Epidermal melanocyte (primary cell): ENCODE measurements around the gene ABCA3.
A peak's percentile ranks its signal among the peaks of the same experiment; 100 is the strongest.
"Not testable (repeated sequence)": the region's sequence is repeated elsewhere in the genome, so short reads cannot be mapped to it uniquely, and the experiment has no call there.

Experiments
- DNase-seq: peaks from one replicate; pipeline ENCODE4 v3.0.0; 2011; ENCODE audit warnings: low spot score; ENCODE audit not compliant: insufficient read length

The ABCA3 gene

DNA sequence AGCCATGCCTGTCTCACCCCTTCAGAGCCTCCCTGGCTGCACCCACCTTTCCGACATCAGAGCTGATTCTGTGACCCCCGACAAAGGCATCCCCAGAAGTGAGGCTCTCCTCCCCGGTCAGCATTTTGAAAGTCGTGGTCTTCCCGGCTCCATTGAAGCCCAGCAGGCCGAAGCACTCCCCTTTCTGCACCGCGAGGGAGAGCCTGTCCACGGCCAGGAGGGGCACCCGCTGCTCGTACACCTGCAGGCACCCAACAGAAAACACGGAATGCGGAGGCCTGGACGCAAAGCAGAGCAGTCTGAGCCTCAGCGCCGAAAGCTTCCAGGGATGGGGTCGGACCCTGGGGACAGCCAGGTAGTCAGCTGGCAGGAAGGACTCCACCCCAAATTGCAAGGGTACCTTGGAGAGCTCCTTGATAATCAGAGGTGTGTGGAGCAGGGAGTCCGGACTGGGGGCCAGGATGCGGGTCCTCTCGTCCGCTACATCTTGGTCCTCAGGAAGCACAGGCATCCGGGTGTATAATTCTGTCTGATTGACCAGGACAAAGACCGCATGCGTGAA lies 59.5 kb downstream of the ABCA3 start:
- DNase-seq: peak; percentile 11

DNA sequence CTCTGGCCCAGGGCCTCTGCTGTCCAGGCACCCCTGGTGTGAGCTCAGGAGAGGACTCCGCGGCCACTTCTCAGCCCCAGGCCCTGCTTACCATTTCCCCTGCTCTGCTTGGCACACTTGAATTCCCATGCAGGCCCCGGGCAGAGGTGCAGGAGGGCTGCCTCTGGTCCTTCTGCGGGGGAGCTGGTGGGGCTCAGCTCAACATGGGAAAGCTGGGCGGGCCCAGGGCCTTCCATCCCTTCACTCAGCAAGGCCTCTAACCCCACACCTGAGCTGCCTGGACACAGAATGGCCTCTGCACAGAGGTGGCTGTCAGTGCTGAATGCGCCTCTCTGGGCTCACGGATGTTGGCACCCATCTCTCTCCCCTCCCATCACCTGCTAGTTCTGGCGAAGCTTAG lies 60.1 kb downstream of the ABCA3 start:
- peak; percentile 7 for DNase-seq

DNA sequence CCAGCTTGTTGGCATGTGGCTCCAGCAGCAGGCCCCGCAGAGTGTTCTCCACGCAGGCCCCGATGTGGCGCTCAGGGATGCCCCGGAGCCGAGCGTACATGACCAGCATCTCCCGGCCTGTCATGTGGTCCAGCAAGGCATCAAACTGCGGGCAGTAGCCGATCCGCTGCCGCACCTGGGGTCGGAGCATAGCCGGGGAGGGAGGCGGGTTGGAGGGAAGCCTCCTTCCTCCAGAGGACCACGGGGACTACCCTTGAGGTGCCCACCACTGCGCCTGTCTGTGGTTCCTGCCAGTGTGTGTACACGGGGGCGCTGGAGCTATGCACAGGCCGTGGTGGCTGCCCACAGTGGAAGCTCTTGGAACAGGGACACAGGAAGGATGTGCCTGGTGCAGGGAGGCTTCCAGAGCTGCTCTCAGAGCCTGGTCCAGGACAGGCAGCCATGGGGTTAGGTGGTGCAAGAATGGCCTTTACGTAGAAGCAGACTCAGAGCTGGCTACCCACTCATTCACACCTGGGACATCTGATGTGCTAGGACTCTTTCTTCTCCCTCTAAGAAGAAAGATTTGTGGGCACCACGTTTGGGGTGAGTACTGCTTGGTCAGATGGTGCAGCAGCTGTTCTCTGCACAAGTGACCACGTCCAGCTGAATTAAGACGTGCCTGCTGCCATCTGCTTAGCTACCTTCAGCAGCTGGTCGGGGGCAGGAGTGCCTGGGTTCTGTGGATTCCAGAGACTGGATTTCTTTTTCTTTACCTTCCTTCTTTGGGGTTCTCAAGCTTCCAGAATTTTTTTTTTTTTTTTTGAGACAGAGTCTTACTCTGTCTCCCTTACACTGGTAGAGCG lies 61.4 kb downstream of the ABCA3 start:
- DNase-seq: no peak

DNA sequence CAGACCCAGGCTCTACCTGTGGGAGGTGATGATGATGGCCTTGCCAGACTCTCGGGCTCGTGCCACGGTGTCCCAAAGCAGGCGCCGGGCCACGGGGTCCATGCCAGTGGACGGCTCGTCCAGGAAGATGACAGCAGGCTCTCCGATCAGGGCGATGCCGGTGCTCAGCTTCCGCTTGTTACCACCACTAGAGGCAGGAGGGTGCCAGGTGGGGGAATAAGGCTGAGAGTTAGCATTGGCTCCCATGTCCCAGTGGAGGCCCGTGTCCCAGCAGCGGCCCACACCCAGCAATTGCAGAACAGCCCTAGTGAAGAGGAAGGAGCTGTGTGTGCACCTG lies 62.3 kb downstream of the ABCA3 start:
- DNase-seq: no peak

DNA sequence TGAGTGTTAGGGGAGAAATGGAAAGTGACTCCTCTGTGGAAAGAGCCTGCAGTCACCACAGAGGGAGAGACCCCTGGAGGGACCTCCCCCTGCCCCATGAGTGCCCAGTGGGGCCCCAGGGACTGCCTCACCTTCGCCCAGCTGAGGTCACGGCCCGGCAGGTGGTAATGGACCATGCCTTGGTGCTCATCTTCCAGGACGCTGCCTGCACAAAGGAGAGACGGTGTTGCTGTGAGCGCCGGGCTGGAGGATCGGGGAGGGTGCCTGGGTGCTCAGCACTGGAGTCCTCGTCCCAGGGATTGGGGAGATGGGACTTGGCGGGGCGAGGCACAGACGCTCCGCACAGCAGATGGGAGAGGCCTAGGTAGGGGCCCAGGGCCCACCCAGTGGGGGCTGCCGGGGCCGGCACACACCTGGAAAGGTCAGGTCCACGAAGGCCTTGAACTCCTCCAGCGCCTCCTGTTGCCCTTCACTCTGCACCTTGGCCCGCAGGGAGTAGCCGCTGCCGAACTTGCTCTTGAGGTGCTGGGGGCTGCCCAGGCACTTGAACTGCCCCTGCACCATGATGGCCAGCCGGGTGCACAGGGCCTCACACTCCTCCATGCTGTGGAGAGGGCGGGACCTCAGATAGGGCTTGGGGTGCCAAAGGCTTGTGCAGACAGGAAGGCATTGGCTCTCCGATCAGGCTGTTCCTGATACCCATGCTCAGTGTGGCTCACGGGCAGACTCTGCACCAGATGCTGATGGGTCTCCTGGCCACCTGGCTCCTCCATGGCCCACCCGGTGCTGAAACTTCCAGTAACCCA lies 62.9 kb downstream of the ABCA3 start:
- DNase-seq: no peak

DNA sequence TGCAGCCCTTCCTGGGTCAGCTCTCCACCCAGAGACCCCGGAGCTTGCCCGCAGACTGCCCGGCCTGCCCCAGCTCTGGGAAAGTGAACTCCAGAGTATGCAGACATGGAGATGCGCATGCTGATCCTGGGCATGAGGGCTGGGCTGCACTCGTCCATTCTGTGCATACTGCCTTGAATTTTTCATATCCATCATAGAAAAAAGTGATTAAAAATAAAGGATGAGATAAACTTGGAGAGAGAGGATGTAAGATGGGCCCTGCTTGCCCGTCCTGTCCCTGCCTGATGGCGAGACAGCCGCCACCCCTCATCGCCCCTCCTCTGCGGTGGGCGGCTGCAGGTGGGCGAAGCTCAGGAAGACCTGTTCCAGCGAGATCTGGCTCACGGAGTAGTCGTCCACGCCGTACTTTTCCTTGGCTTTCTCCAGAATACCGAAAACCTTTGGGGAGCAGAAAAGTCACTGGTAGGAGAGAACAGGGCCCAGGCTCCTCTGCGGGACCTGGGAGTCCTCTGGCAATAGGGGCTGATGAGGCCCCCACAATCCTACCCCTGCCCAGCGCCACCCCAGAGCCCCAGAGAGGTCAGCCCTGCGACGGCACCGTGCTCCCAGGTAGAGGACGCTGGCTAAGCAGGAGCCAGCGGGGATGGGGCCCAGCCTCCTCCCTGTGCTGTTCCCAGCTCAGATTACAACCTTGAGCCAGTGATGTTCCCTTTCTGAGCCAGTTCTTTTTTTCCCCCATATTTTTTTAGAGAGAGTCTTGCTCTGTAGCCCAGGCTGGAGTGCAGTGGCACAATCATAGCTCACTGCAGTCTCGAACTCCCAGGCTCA lies 63.9 kb downstream of the ABCA3 start:
- no peak for DNase-seq

DNA sequence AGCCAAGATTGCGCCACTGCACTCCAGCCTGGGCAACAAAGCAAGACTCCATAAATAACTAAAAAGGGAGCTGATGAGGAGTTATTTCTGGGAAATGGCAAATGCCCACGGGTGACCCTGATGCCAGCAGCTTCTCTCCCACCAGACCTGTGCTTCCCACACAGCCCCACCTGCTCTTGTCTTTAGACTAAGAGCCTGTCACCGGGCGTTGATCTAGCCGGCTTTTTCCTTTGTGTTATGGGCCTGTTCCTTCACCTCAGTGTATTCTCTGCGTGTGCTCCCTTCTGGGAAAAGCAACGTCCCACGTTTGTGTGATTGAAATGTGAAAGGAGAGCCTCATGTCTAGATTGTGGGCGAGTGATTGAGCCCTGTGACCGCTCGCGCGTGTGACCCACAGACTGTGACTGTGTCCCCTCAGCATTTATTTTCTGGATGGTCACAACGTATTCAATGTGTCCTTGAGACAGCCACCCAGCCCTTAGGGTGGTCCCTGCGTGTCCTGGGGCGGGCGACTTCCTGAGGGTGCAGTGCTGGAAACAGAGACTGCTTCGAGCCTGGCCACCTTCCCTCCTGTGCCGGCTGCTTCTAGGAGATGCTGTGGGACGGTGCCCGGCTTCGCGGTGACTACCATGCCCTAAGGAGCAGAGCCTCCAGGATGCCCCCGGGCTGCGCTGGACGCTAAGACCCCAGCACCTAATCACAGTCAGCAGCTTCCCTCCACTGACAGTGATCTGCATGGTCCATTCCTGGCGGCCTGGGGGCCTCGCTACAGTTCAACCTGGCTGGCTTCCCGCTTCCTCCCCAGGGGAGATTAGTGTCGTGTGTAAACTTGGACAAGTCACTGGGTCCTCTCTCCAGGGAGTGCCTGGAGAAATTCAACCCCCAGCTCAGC lies 64.8 kb downstream of the ABCA3 start:
- no peak for DNase-seq

DNA sequence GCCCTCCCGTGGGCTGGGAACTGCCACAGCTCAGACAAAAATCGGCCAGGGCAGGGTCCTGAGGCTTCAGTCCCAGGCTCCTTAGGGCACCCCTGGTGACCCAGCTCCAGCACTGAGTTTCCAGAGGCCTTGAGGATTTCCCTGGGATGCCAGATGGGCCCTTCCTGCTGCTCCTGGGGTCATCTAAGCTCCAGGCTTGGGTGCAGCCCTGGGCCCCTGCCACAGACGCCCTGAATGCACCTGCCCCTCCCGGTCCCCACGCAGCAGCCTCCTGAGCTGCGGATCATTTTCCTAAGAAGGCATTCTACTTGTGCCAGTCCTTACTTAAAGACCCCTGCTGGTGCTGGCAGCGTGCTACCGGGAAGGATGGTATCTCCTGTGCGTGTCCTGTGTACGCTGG lies 66.6 kb downstream of the ABCA3 start:
- DNase-seq: no peak

DNA sequence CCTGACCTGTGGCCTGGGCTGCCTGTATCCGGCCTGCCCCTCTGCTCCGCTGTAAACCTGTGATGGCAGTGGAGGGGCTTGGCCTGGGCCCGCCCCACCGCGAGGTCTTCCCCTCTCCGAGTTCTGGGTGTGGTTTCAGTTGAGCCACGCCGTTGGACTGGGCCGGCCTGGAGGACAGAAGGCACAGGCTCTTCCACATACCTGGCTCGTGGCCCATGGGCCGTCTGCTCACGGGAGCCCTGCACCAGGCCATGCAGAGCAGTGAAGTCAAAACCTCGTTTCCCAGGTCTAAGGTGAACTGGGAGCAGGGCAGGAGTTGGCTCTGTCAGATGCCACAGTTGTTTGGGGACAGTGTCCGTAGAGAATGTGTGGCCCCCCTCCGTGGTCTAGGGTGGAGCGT lies 67.0 kb downstream of the ABCA3 start:
- no peak for DNase-seq

DNA sequence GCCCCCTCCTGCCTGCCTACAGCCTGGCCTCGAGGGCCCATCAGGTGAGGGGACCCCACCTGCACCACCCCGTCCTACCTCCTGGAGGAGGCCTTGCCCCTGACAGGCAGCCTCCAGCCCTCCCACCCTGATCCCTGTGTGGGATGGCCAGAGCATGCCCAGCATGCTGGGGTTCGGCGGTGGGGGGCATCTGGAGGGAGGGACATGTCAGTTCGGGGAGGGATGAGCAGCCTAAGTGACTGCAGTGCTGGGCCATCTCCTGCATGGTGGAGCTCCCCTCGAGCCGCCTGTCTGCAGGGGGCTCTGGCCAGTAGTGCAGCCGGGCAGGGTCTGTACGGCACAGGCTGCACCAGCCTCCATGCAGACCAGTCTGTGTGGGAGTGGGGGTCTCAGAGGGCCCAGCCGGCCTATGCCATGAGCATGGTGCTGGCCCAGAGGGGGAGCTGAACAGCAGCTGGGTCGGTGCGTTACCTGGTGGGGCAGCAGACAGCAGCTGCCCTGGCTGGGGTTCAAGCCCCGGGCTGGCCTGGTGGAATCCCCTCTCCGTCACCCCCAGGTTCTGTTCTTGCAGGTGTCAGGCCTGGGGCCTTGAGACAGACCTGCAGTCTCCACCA lies 68.6 kb downstream of the ABCA3 start:
- no peak for DNase-seq

DNA sequence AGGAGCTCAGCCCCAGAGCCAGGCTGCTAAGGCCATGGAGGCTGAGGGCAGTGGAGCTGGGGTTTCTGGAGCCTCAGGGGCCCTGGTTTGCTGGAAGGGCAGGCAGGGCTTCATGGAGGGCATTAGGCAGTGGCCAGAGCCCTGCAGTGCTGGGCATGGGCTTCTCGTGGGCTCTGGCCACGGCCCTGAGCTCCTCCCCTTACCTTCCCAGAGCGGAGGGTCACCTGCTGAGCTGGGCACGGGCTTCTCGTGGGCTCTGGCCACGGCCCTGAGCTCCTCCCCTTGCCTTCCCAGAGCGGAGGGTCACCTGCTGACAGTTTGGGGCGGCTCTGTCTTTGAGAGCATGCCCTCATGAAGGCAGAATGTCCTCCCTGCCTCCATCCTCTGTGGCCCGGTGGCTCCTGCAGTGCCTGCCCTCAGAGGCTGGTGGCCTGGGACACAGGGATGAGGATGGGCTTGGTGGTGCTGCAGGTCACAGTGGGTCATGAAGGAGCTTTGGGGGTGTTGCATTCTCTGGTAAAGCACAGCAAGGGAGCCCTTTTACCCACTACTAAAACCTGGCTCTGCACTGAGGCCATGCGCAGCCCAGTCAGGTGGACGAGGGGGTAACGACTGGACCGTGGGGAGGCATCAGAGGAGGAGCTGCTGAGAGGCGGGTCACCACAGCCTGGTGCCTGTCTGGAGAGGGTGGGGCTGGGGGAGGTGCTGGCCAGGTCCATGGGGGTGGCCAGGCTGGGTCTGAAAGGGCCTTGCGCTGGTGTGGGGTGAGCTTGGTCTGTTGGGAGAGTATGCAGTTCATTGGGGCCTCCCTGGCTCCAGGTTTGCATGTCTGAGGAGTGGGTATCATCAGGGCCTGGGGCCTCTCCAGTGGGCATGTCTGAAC lies 69.7 kb downstream of the ABCA3 start:
- DNase-seq: no peak

DNA sequence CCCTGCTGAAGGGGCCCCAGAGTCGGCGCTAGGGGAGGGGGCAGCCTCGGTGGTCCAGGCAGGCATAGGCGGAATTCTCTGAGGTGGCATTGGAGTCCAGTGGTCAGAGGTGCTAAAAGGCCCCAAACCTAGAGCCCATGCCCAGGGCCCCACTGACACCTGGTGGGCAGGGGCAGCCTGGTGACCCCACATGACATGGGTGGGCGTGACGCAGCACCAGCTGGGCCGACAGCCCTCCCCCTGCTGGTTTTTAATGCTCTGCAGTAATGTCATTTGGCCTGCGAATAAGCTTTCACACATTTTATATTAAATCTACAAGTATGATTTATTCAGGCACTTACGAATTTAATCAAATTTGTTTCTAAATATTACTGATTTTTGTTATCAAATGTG lies 70.5 kb downstream of the ABCA3 start:
- DNase-seq: no peak

DNA sequence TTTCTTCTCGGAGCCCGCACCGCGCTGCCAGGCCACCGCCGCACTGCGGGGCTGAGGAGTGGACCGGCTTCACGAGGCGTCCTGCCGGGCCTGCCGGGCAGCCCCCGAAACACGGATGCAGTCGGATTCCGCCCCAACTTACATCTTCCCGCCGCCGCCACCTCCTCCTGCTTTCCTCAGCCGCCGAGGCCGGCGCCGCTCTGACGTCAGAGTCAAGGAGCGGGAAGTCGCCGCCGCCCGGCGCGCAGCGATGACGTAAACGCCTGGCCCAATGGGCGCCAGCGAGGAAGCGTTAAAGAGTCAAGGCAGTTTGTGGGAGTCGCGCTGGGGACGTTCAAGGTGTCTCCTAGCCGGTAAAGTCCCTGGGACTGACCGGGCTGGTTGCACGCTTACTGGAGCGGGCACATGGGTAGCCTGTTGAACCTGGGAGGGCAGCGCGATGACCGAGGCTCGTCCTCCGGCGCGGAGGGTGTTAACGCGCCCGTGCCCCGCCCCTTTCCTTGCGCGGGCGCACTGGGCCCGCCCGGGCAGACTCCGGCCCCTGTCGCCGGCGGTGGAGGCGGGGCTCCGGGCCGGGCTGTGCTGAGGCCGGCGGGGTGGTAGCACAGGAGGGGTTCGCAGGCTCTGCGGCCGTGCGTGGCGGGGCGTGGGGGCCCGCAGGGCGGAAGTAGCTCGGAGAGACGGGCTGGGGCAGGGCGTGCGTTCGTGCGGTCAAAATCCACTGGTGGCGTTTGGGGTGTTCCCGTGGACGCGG lies 72.4 kb downstream of the ABCA3 start, which contains the start of gene RNPS1:
Gene RNPS1 (minus strand): TSS at position 214 of the 754 bp plus-strand sequence. CDS start 3,483 bp downstream, outside the sequence.
- DNase-seq: peak; percentile 99

DNA sequence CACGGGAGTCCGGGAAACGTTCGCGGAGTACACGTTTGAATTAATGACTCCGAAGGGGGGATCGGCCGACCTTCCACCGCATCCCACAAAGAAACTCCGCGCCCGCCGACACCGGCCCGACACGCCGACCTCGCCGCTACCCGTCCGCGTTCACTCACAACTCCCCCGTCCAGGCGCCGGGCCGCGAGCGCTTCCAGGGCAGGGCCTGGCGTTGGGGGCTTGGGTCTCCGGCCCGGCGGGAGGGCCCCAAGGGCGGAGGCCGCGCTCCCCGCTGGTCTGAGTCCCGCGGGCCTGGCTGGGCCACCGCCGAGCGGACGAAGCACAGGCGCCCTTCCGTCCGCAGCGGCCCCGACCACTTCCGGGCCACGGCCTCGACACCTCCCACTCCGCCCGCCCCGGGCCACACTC lies 73.0 kb downstream of the ABCA3 start:
- DNase-seq: peak; percentile 49

DNA sequence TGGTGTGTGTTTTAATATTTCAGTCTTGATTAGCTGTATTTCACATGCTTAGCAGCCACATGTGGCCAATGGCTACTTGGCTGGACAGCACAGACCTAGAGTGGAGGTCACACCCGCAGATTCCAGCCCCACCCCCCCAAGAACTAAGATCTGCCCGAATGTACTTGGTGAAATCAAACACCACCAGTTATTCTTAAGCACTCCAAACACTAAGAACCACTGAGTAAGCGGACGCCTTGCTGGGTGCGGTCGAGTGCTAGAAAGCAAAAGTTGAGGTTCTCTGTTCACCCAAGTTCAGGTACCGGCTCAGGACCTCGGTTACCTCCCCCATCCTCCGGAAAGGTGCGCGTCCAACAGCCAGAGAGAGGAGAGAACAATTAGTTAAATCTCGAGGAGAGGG lies 73.6 kb downstream of the ABCA3 start:
- DNase-seq: not testable (repeated sequence)

DNA sequence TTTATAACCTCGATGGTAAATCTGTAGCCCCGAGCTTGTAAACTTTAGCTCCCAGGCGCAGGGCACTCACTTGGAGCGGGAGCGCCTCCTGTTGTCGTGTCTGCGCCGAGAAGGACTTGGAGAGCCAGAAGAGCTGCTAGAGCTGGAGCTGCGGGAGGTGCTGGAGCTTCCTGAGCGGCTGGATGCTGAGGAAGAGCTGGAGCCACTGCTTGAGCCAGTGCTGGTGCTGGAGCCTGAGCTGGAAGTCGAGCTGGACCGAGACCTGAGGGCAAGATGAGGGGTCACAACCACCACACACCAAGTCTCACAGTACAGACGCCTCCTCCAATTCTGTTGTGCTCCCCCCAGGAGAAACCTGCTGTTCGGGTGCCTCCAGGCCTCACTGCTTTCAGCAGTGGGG lies 77.5 kb downstream of the ABCA3 start:
- DNase-seq: not testable (repeated sequence)

DNA sequence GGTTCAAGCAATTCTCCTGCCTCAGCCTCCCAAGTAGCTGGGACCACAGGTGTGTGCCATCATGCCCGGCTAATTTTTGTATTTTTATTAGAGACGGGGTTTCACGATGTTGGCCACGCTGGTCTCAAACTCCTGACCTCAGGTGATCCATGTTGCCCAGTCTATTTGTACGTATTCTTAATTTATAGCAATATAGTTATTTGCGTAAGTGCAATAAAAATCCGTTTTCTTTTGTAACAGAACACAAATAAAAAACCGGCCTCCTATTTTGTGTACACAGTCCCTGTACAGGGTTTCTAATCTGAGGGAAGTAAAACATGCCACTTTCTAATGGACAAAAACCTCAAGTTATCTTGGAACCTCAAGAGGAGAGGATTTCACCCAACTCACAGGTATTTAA lies 80.3 kb downstream of the ABCA3 start:
- DNase-seq: no peak

DNA sequence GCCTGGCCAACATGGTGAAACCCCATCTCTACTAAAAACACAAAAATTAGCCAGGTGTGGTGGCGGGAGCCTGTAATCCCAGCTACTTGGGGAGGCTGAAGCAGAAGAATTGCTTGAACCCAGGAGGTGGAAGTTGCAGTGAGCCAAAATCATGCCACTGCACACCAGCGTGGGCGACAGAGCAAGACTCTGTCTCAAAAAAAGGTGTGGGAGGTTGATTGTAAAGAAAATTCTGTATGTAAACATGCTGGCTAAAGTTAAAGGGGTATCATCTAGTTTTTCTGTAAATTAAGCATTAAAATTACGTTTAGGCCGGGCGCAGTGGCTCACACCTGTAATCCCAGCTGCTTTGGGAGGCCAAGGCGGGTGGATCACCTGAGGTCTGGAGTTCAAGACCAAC lies 82.0 kb downstream of the ABCA3 start:
- not testable (repeated sequence) for DNase-seq
